Measurements from ENCODE around the gene SLC35F2. TPM values are rescaled to one million over a fixed set of nuclear protein-coding genes. Genes with fewer than 3 reads are reported as not detected.

SLC35F2 gene
- total and polyA plus RNA-seq, 2 of the 8 experiments (the other 6 are each of a cell fraction or from before 2014, with no cell fraction given) = 15.1 to 29.7 TPM

GRCh38 chr11:107780136-107780535, 78.5 kb downstream of the SLC35F2 start (continued):
- TF ChIP-seq CHD7 (IDR thresholded peaks at IDR 0.05; ENCODE audit: insufficient replicate concordance, low read length) (no peak), ATF3 (IDR thresholded peaks at IDR 0.05; ENCODE audit: insufficient read depth, low read depth, low read length) (no peak), HDAC6 (IDR thresholded peaks at IDR 0.05; ENCODE audit: low read depth, low read length) (no peak), CTBP2 (IDR thresholded peaks at IDR 0.05; ENCODE audit: borderline replicate concordance, insufficient read depth, insufficient read length, low read length) (no peak), BCL11A (IDR thresholded peaks at IDR 0.05; ENCODE audit: low read depth in 2 of 2, low read length in 2 of 2) (no peak), GTF2F1 (IDR thresholded peaks at IDR 0.05; ENCODE audit: borderline replicate concordance, low read depth, low read length) (no peak), SP1 (IDR thresholded peaks at IDR 0.05; ENCODE audit: low read depth, low read length) (no peak), RNF2 (IDR thresholded peaks at IDR 0.05; ENCODE audit: borderline replicate concordance, low read depth, low read length, missing control alignments, poor library complexity, severe bottlenecking) (no peak)

Measured in H1 (cell line).